ENCODE results near the gene CDC26.
"Not testable (repeated sequence)": the region's sequence is repeated elsewhere in the genome, so short reads cannot be mapped to it uniquely, and the experiment has no call there.

The CDC26 gene

GRCh38 chr9:113238202-113238858 is 37.0 kb downstream of the CDC26 start:
- no peak for DNase-seq (ENCODE audit: low spot score)

GRCh38 chr9:113237026-113237425 is 38.3 kb downstream of the CDC26 start:
- DNase-seq (ENCODE audit: low spot score): no peak

- DNase-seq (ENCODE audit: low spot score): not testable (repeated sequence)
Observed at GRCh38 chr9:113235701-113236255, 39.6 kb downstream of the CDC26 start.

GRCh38 chr9:113231701-113232100 is 43.7 kb downstream of the CDC26 start:
- DNase-seq (ENCODE audit: low spot score): no peak

- DNase-seq (ENCODE audit: low spot score): no peak
Observed at GRCh38 chr9:113228130-113228665, 47.2 kb downstream of the CDC26 start.

GRCh38 chr9:113227436-113227835 is 47.9 kb downstream of the CDC26 start:
- DNase-seq (ENCODE audit: low spot score): no peak

- no peak for DNase-seq (ENCODE audit: low spot score)
Observed at GRCh38 chr9:113223963-113224362, 51.4 kb downstream of the CDC26 start.

GRCh38 chr9:113222482-113222841 is 52.9 kb downstream of the CDC26 start:
- DNase-seq (ENCODE audit: low spot score): peak; percentile 43

- peak; percentile 58 for DNase-seq (ENCODE audit: low spot score)
Observed at GRCh38 chr9:113221800-113222481, 53.4 kb downstream of the CDC26 start.

- peak; percentile 98 for DNase-seq (ENCODE audit: low spot score)
Observed at GRCh38 chr9:113221003-113221799, 54.2 kb downstream of the CDC26 start, which contains the start of the genes FKBP15 and SLC31A1. Gene FKBP15 (minus strand): TSS chr9:113221277. CDS start chr9:113221243, 34 bp downstream. Gene SLC31A1 (plus strand): TSS chr9:113221544. CDS start chr9:113256149, 34,605 bp downstream.

- no peak for DNase-seq (ENCODE audit: low spot score)
Observed at GRCh38 chr9:113220467-113221002, 54.8 kb downstream of the CDC26 start.

GRCh38 chr9:113219969-113220368 is 55.4 kb downstream of the CDC26 start:
- DNase-seq (ENCODE audit: low spot score): peak; percentile 32

- DNase-seq (ENCODE audit: low spot score): no peak
Observed at GRCh38 chr9:113219186-113219936, 56.0 kb downstream of the CDC26 start.

All from hematopoietic multipotent progenitor cell treated with erythropoietin and hydrocortisone succinate and interleukin-3 and kit ligand, for 17 days (in vitro differentiated cells).